Small intestine (tissue), 7 donors: ENCODE results near the gene CACNA2D3. TPM values are rescaled to one million over a fixed set of nuclear protein-coding genes. Genes with fewer than 3 reads are reported as not detected.

Experiments
- DNase-seq, 2 donors: peaks; one replicate each; pipeline versions ENCODE4 v3.0.0 to v3.0.0-alpha.2; 2013
- FAIRE-seq: peaks from 2 replicates; lab custom pipeline; 2012; peaks lifted over from hg19 to GRCh38; lab: Jason Lieb, UNC
- H3K27ac ChIP-seq, 3 donors: one replicate each; pipeline ENCODE4 v1.5.1; 2013; ENCODE audit warnings: low read length in 2 of 3, mild to moderate bottlenecking in 2 of 3, control low read depth in 1 of 3, inconsistent platforms in 1 of 3, low read depth in 1 of 3, moderate library complexity in 1 of 3
- H3K27me3 ChIP-seq, 3 donors: one replicate each; pipeline ENCODE4 v1.6.1; 2013; ENCODE audit warnings: low read length in 3 of 3, inconsistent platforms in 1 of 3; ENCODE audit not compliant: control insufficient read depth in 3 of 3, insufficient read depth in 3 of 3
- H3K36me3 ChIP-seq, 3 donors: one replicate each; pipeline ENCODE4 v1.6.1; 2013; ENCODE audit warnings: low read length in 3 of 3, inconsistent platforms in 1 of 3, low read depth in 1 of 3, mild to moderate bottlenecking in 1 of 3, moderate library complexity in 1 of 3; ENCODE audit not compliant: control insufficient read depth in 3 of 3, insufficient read depth in 2 of 3
- H3K4me1 ChIP-seq, 3 donors: one replicate each; pipeline ENCODE4 v1.6.1; 2013; ENCODE audit warnings: low read length in 2 of 3, inconsistent platforms in 1 of 3, low read depth in 1 of 3, mild to moderate bottlenecking in 1 of 3, moderate library complexity in 1 of 3; ENCODE audit not compliant: control insufficient read depth in 3 of 3, insufficient read depth in 2 of 3
- H3K4me3 ChIP-seq, 3 donors: one replicate each; pipeline ENCODE4 v1.5.1; 2013; ENCODE audit warnings: low read length in 3 of 3, control low read depth in 1 of 3, inconsistent platforms in 1 of 3, low read depth in 1 of 3, mild to moderate bottlenecking in 1 of 3, moderate library complexity in 1 of 3
- H3K9me3 ChIP-seq, 2 donors: one replicate each; pipeline ENCODE4 v1.6.1; 2013; ENCODE audit warnings: low read depth in 1 of 2, low read length in 1 of 2; ENCODE audit not compliant: control insufficient read depth in 2 of 2, insufficient read depth in 1 of 2
- WGBS, 3 donors: extraction: QIAGEN DNeasy Blood & Tissue Kit; methylation state at CpG; one replicate each; pipeline ENCODE4 v1.1.7; 2013; 5-methylcytosine and 5-hydroxymethylcytosine counted together
- polyA plus RNA-seq, 4 donors: library from polyadenylated mRNA; stranded (reverse) in 3 of 4; unstranded in 1 of 4; fragments of 200-250 nt in 3 of 4; fragments of 120-200 nt in 1 of 4; gene quantifications; one replicate each; pipeline versions ENCODE4 v1.2.1 to v1.2.3, GENCODE V29; 2013
- donor health status: healthy with polysubstance abuse.
- donor health status: control.
- donor health status: control.
- donor health status: Bipolar disorder and iron deficiency.
- donor health status: healthy.

Gene CACNA2D3
- polyA plus RNA-seq, 4 donors = 0.27 to 0.61 TPM; not detected in 2

GRCh38 chr3:54347933-54348332, 225.6 kb downstream of the CACNA2D3 start:
- peaks cover 0 to 1% (median 0%) of the 10 kb centered on the region in 3 donors for H3K27me3 ChIP-seq
- no peak overlapping the region for H3K4me3 ChIP-seq
- FAIRE-seq (no peak), DNase-seq (no peak)
- no peaks in the 10 kb centered on the region for H3K4me1 ChIP-seq
- no peaks in the 10 kb centered on the region for H3K9me3 ChIP-seq
- 42 to 59% (median 44%) methylated on average over 2 of the region's 2 CpGs for WGBS, 3 donors
- no peak overlapping the region for H3K27ac ChIP-seq
- H3K36me3 ChIP-seq = no peaks in the 10 kb centered on the region

- no peak for DNase-seq
- FAIRE-seq = no peak
- H3K27ac ChIP-seq = no peak overlapping the region
- no peaks in the 10 kb centered on the region for H3K36me3 ChIP-seq
- H3K27me3 ChIP-seq = peaks cover 0 to 1% (median 0%) of the 10 kb centered on the region in 3 donors
- no peaks in the 10 kb centered on the region for H3K9me3 ChIP-seq
- WGBS, 3 donors = 44 to 61% (median 55%) methylated on average over 4 of the region's 4 CpGs
- H3K4me1 ChIP-seq = no peaks in the 10 kb centered on the region
- no peak overlapping the region for H3K4me3 ChIP-seq
Observed at GRCh38 chr3:54349231-54349652, 226.9 kb downstream of the CACNA2D3 start.

GRCh38 chr3:54349691-54350090, 227.3 kb downstream of the CACNA2D3 start:
- no peaks in the 10 kb centered on the region for H3K9me3 ChIP-seq
- no peak overlapping the region for H3K27ac ChIP-seq
- FAIRE-seq (no peak), DNase-seq (no peak)
- H3K4me1 ChIP-seq = no peaks in the 10 kb centered on the region
- H3K27me3 ChIP-seq = no peaks in the 10 kb centered on the region
- no peaks in the 10 kb centered on the region for H3K36me3 ChIP-seq
- no peak overlapping the region for H3K4me3 ChIP-seq
- WGBS, 3 donors = 63 to 78% (median 76%) methylated on average over 4 of the region's 4 CpGs

DNA sequence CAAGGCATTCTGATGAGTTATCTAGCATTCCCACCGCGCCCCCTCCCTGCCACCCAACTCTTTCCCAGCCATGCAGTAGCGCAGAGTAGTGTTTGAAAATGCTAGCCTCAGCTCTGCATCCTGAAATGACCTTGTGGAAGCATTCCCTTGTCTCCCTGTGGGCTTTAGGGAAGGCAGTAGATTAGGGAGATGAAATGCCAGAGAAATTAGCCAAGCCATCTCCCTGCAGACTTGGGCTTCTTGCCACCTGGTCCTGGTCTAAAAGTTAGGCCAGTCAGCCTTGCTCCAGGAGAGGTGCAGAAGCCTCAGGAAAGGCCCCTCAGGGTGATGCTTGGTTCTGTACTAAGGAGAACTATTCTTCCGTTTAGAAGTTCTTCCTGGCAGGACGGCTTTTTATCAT, 231.2 kb downstream of the CACNA2D3 start:
- H3K4me3 ChIP-seq = no peak overlapping the region
- no peaks in the 10 kb centered on the region for H3K4me1 ChIP-seq
- DNase-seq (no peak), FAIRE-seq (no peak)
- no peaks in the 10 kb centered on the region for H3K9me3 ChIP-seq
- H3K36me3 ChIP-seq = no peaks in the 10 kb centered on the region
- 33 to 56% (median 55%) methylated on average over 5 of the region's 5 CpGs for WGBS, 3 donors
- no peak overlapping the region for H3K27ac ChIP-seq
- H3K27me3 ChIP-seq = no peaks in the 10 kb centered on the region

- FAIRE-seq = no peak
- Histone ChIP-seq H3K36me3 (no peaks in the 10 kb centered on the region), H3K27ac (no peak overlapping the region), H3K4me1 (no peaks in the 10 kb centered on the region), H3K4me3 (no peak overlapping the region), H3K9me3 (no peaks in the 10 kb centered on the region), H3K27me3 (no peaks in the 10 kb centered on the region)
- WGBS, 3 donors = 22 to 39% (median 33%) methylated on average over 5 of the region's 5 CpGs
- no peak for DNase-seq
Observed at GRCh38 chr3:54353946-54354345, 231.6 kb downstream of the CACNA2D3 start.

DNA sequence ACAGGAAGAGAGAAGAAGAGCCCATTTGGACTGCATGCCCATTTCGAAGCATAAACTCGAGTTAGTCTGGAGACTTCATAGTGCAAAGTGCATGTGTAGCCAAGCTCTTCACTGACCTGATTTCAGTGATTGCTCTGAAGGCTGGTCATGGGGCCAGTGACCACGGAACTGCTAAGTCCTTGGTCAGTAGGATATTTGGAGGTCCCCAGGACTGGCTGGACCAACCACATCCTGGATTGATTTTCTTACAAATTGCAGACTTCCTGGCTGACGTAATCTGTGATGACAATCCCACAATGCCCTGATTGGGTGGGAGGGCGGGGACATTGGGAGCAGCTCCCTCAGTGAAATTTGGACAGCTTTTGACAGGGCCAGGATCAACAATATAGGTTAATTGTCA, 233.4 kb downstream of the CACNA2D3 start:
- Histone ChIP-seq H3K36me3 (no peaks in the 10 kb centered on the region), H3K4me3 (no peak overlapping the region), H3K27ac (no peak overlapping the region), H3K9me3 (no peaks in the 10 kb centered on the region), H3K27me3 (no peaks in the 10 kb centered on the region), H3K4me1 (no peaks in the 10 kb centered on the region)
- no peak for FAIRE-seq
- WGBS, 3 donors = 63 to 79% (median 76%) methylated on average over 5 of the region's 5 CpGs
- DNase-seq = no peak

DNA sequence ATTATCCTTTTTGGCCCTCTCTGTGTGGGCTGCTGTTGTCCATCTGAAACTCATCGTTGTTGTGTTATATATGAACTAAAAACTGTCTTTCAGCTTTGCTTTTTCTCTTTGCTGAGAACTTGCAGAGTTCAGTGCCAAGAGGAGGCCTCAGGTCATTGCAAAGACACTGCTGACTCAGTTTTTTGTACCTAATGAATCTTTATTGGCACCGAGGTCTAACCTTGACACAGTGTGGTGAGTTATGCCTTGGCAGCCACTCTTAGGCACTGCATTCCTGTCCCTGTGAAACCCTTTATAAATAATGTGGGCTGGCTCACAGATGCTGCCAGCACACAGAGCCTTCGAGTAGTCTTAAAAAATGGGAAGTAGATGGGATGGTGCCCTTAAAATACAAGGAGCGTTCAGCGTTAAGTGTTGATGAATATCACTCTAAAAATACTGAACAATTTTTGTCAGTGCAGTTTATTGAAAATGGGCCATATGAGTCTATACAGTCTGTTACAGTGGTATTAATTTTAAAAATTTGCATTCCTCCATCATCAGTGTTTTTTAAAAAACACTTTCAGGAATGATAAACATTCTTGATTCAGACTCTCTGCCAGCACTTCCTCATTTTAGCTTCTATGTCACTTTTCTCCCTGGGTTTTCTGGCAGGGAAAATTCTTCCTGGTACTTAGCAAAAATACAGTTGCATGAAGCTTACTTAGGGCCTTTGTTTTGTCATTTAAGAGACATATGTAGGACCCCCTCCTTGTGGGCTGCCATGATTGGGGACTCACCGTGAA, 234.1 kb downstream of the CACNA2D3 start:
- Histone ChIP-seq H3K9me3 (no peaks in the 10 kb centered on the region), H3K4me1 (no peaks in the 10 kb centered on the region), H3K36me3 (no peaks in the 10 kb centered on the region), H3K27ac (no peak overlapping the region), H3K4me3 (no peak overlapping the region), H3K27me3 (no peaks in the 10 kb centered on the region)
- DNase-seq (no peak), FAIRE-seq (no peak)
- 60 to 73% (median 61%) methylated on average over 6 of the region's 6 CpGs for WGBS, 3 donors

GRCh38 chr3:54357301-54357700, 234.9 kb downstream of the CACNA2D3 start:
- Histone ChIP-seq H3K4me1 (no peaks in the 10 kb centered on the region), H3K36me3 (no peaks in the 10 kb centered on the region), H3K9me3 (no peaks in the 10 kb centered on the region), H3K27me3 (no peaks in the 10 kb centered on the region), H3K4me3 (no peak overlapping the region), H3K27ac (no peak overlapping the region)
- DNase-seq = no peak
- 68 to 72% (median 69%) methylated on average over 5 of the region's 5 CpGs for WGBS, 3 donors
- no peak for FAIRE-seq

GRCh38 chr3:54358316-54358715, 236.0 kb downstream of the CACNA2D3 start:
- H3K9me3 ChIP-seq = no peaks in the 10 kb centered on the region
- WGBS, 3 donors = 64 to 72% (median 71%) methylated on average over 4 of the region's 4 CpGs
- no peak for DNase-seq
- no peaks in the 10 kb centered on the region for H3K27me3 ChIP-seq
- H3K27ac ChIP-seq = no peak overlapping the region
- H3K36me3 ChIP-seq = no peaks in the 10 kb centered on the region
- H3K4me1 ChIP-seq = no peaks in the 10 kb centered on the region
- FAIRE-seq = no peak
- H3K4me3 ChIP-seq = no peak overlapping the region
